Hepatic stellate cell (primary cell): ENCODE results near the gene MROH2A.

Experiments used
- DNase-seq: peaks from one replicate; pipeline ENCODE4 v3.0.0; 2011; ENCODE audit warnings: low spot score

MROH2A gene

GRCh38 chr2:233819884-233820773 is 42.0 kb downstream of the MROH2A start:
- DNase-seq, result no peak

GRCh38 chr2:233820774-233821105 is 42.6 kb downstream of the MROH2A start:
- no peak for DNase-seq

- no peak for DNase-seq
These were observed 43.1 kb downstream of the MROH2A start for GRCh38 chr2:233821196-233821595.

GRCh38 chr2:233821709-233822100 is 43.6 kb downstream of the MROH2A start:
- DNase-seq, result no peak

GRCh38 chr2:233822101-233822771 is 44.1 kb downstream of the MROH2A start:
- DNase-seq, result no peak

- DNase-seq, result no peak
These were observed 44.9 kb downstream of the MROH2A start for GRCh38 chr2:233822781-233823730.

- DNase-seq, result no peak
These were observed 45.6 kb downstream of the MROH2A start for GRCh38 chr2:233823731-233824121.

- no peak for DNase-seq
These were observed 46.2 kb downstream of the MROH2A start for GRCh38 chr2:233824373-233824772.

- no peak for DNase-seq
These were observed 50.5 kb downstream of the MROH2A start for GRCh38 chr2:233828546-233829192.

GRCh38 chr2:233829193-233830110 is 51.3 kb downstream of the MROH2A start:
- DNase-seq, result no peak

GRCh38 chr2:233830111-233830802 is 52.1 kb downstream of the MROH2A start:
- no peak for DNase-seq

- no peak for DNase-seq
These were observed 53.0 kb downstream of the MROH2A start for GRCh38 chr2:233831011-233831721.

GRCh38 chr2:233831861-233832260 is 53.7 kb downstream of the MROH2A start:
- DNase-seq, result no peak

GRCh38 chr2:233832414-233832813 is 54.3 kb downstream of the MROH2A start:
- DNase-seq, result no peak

GRCh38 chr2:233832869-233833311 is 54.8 kb downstream of the MROH2A start:
- peak; percentile 41 for DNase-seq

GRCh38 chr2:233833345-233833744 is 55.2 kb downstream of the MROH2A start:
- no peak for DNase-seq

GRCh38 chr2:233835230-233836186 is 57.4 kb downstream of the MROH2A start:
- DNase-seq, result no peak

- no peak for DNase-seq
These were observed 58.2 kb downstream of the MROH2A start for GRCh38 chr2:233836359-233836758.
